K562 (cell line): Measurements from ENCODE around the gene FAM240A. TPM values are rescaled to one million over a fixed set of nuclear protein-coding genes. Genes with fewer than 3 reads are reported as not detected.
A peak's percentile ranks its signal among the peaks of the same experiment; 100 is the strongest.

ENCODE experiments used
- ATAC-seq: fragments of 200-7000 bp; cut with Tn5 transposase; 3 replicates; pipeline ENCODE4 v1.9.1; 2020; ENCODE audit warnings: moderate library complexity
- BruUV-seq: library from RNA; stranded (reverse); fragments of 400-500 nt; replicated peaks from 2 replicates; lab custom pipeline; 2021; lab: Mats Ljungman, UMichigan
- CTCF ChIA-PET: fragments of 300-600 bp; formaldehyde crosslinking; extraction: SDS; loops from one replicate; lab custom pipeline; 2021; ENCODE audit warnings: low intra/inter-chr PET ratio; lab: Yijun Ruan, JAX
- POLR2A ChIA-PET: fragments of 300-600, 350-650 bp; sonication (Branson Sonifier 250); formaldehyde crosslinking; extraction: SDS; loops from one replicate; lab custom pipeline; 2021; ENCODE audit warnings: antibody characterized with exemption, inconsistent platforms; lab: Yijun Ruan, JAX
- DNase-seq, 4 experiments: peaks; one replicate each; pipeline versions ENCODE4 v3.0.0 to v3.0.0-alpha.2; 2011 to 2018; ENCODE audit warnings: low spot score in 3 of 4, mixed read lengths in 3 of 4; ENCODE audit errors: extremely low read depth in 1 of 4
- FAIRE-seq: peaks from 2 replicates; lab custom pipeline; 2011; peaks lifted over from hg19 to GRCh38; lab: Jason Lieb, UNC
- H2AFZ ChIP-seq: 2 replicates; pipeline ENCODE4 v1.6.0; 2011; ENCODE audit warnings: low read depth, low read length, control low read depth, inconsistent platforms
- H3K27ac ChIP-seq: fragments of 200-600 bp; 3 replicates; pipeline ENCODE4 v1.8.0; 2011; ENCODE audit warnings: low read depth, mild to moderate bottlenecking, control low read depth, inconsistent platforms, low read length, moderate library complexity, mixed read lengths; ENCODE audit errors: extremely low read depth
- H3K27me3 ChIP-seq, 2 experiments: fragments of 300-600 bp in 1 of 2; 2 replicates in 1 of 2; 3 replicates in 1 of 2; pipeline versions ENCODE4 v1.6.0 to v1.8.0; 2011; ENCODE audit warnings: inconsistent platforms in 2 of 2, low read length in 2 of 2, mild to moderate bottlenecking in 1 of 2, mixed read lengths in 1 of 2, moderate library complexity in 1 of 2; ENCODE audit not compliant: control insufficient read depth in 2 of 2, insufficient read depth in 2 of 2
- H3K36me3 ChIP-seq: fragments of 300-600 bp; 3 replicates; pipeline ENCODE4 v1.8.0; 2011; ENCODE audit warnings: mild to moderate bottlenecking, low read length, inconsistent platforms; ENCODE audit not compliant: control insufficient read depth, insufficient read depth
- H3K4me1 ChIP-seq, 2 experiments: fragments of 200-600 bp in 1 of 2; replicated peaks in 1 of 2; 2 replicates in 1 of 2; 3 replicates in 1 of 2; pipeline versions ENCODE4 v1.5.1 to v1.8.0; 2011; ENCODE audit warnings: inconsistent platforms in 2 of 2, low read length in 2 of 2, mild to moderate bottlenecking in 1 of 2, mixed read lengths in 1 of 2, moderate library complexity in 1 of 2; ENCODE audit not compliant: control insufficient read depth in 2 of 2, insufficient read depth in 2 of 2
- H3K4me2 ChIP-seq: 2 replicates; pipeline ENCODE4 v1.6.1; 2011; ENCODE audit warnings: low read length, control low read depth, inconsistent platforms, mixed read lengths; ENCODE audit not compliant: insufficient read depth
- H3K4me3 ChIP-seq: fragments of 200-600 bp; sonication (generic), shearing (Covaris generic); 2 replicates; pipeline ENCODE4 v1.5.1; 2016; ENCODE audit warnings: control low read depth, inconsistent platforms
- H3K79me2 ChIP-seq: fragments of 200-600 bp; 3 replicates; pipeline ENCODE4 v1.8.0; 2011; ENCODE audit warnings: low read length, inconsistent platforms; ENCODE audit not compliant: control insufficient read depth, insufficient read depth
- H3K9ac ChIP-seq, 2 experiments: 2 replicates each; pipeline versions ENCODE4 v1.6.0 to v1.6.1; 2011; ENCODE audit warnings: low read depth in 2 of 2, low read length in 2 of 2, control low read depth in 1 of 2, inconsistent platforms in 1 of 2, mild to moderate bottlenecking in 1 of 2, mixed read lengths in 1 of 2; ENCODE audit not compliant: insufficient read depth in 1 of 2
- H3K9me1 ChIP-seq: one replicate; pipeline ENCODE4 v1.6.0; 2011; ENCODE audit warnings: inconsistent platforms, mild to moderate bottlenecking, low read length, moderate library complexity; ENCODE audit not compliant: control insufficient read depth, insufficient read depth
- H3K9me3 ChIP-seq: replicated peaks from 2 replicates; pipeline ENCODE4 v1.5.1; 2011; ENCODE audit warnings: low read depth, low read length, inconsistent platforms; ENCODE audit not compliant: control insufficient read depth, insufficient read depth
- H4K20me1 ChIP-seq: replicated peaks from 2 replicates; pipeline ENCODE4 v1.6.1; 2011; ENCODE audit warnings: low read length, inconsistent platforms, mixed read lengths; ENCODE audit not compliant: control insufficient read depth, insufficient read depth
- BRD9 ChIP-seq: fragments of 450-650 bp; IDR thresholded peaks from 2 replicates; pipeline ENCODE4 v1.6.1; 2018; ENCODE audit warnings: low read depth; ENCODE audit not compliant: partially characterized antibody
- HDAC3 ChIP-seq: fragments of 450-650 bp; IDR thresholded peaks from 2 replicates; pipeline ENCODE4 v1.6.1; 2018; ENCODE audit warnings: borderline replicate concordance, mild to moderate bottlenecking, moderate library complexity; ENCODE audit not compliant: partially characterized antibody
- KDM1A ChIP-seq, 2 experiments: fragments of 450-650 bp; IDR thresholded peaks; 2 replicates each; pipeline ENCODE4 v1.6.1; 2016; ENCODE audit warnings: mild to moderate bottlenecking in 2 of 2
- PCBP1 ChIP-seq: fragments of 200-400 bp; formaldehyde crosslinking; IDR thresholded peaks from 2 replicates; pipeline ENCODE4 v1.6.1; 2018; ENCODE audit warnings: mild to moderate bottlenecking, low read depth, low read length; ENCODE audit not compliant: poor library complexity, severe bottlenecking
- PPARD ChIP-seq: fragments of 250-450 bp; sonication (Bioruptor Pico); IDR thresholded peaks from 2 replicates; pipeline ENCODE4 v1.8.0; 2022; ENCODE audit warnings: inconsistent platforms, mild to moderate bottlenecking, moderate library complexity
- ZNF263 ChIP-seq: sonication (generic); formaldehyde crosslinking; IDR thresholded peaks from 2 replicates; pipeline ENCODE4 v1.8.0; 2022; ENCODE audit warnings: mild to moderate bottlenecking, missing genetic modification reagents, borderline replicate concordance
- WGBS: fragments of 100-300 bp; shearing (Covaris generic); methylation state at CpG from one replicate; pipeline ENCODE4 v1.1.6; 2016; ENCODE audit warnings: low coverage, mixed read lengths; ENCODE audit not compliant: insufficient coverage; ENCODE audit errors: missing lambda C conversion rate; 5-methylcytosine and 5-hydroxymethylcytosine counted together
- in situ Hi-C: fragments of 300-500 bp; cut with MboI; formaldehyde crosslinking; loops from 4 replicates; pipeline ENCODE4 v1.15.0; 2018; ENCODE audit warnings: inconsistent platforms, mixed read lengths
- intact Hi-C: fragments of 100-400 bp; cut with micrococcal nuclease; formaldehyde crosslinking; loops from 2 replicates; pipeline ENCODE4 v1.14.2; 2022
- polyA plus RNA-seq, 8 experiments: library from polyadenylated mRNA; depleted of rRNA in 4 of 8; stranded (reverse) in 5 of 8; unstranded in 3 of 8; fragments of >200 nt; fragmentation: Nextera tagmentation in 2 of 8; fragmentation: Illumina TruSeq in 1 of 8; extraction: Ambion mirVana in 2 of 8; extraction: Trizol in 1 of 8; gene quantifications; 2 replicates each; pipeline versions ENCODE4 v1.2.1 to v1.2.3, GENCODE V29; 2011 to 2014; ENCODE audit warnings: inconsistent platforms in 1 of 8, missing spikeins in 1 of 8
- total RNA-seq, 7 experiments: library from RNA; depleted of rRNA in 6 of 7; stranded (reverse); fragments of >200 nt in 6 of 7; fragmentation: Illumina TruSeq in 2 of 7; extraction: Trizol in 2 of 7; gene quantifications; 2 replicates each; pipeline versions ENCODE4 v1.2.1 to v1.2.3, GENCODE V29; 2011 to 2021; ENCODE audit warnings: low replicate concordance in 1 of 7
- TF ChIP-seq, protein P1 (sequence below): fragments of 450-650 bp; IDR thresholded peaks from 2 replicates; pipeline ENCODE4 v1.6.1; 2016; ENCODE audit warnings: borderline replicate concordance
- TF ChIP-seq, protein P2 (sequence below): fragments of 250-450 bp; sonication (Bioruptor Pico); IDR thresholded peaks from 2 replicates; pipeline ENCODE4 v1.5.0; 2021; ENCODE audit warnings: mild to moderate bottlenecking, borderline replicate concordance

Gene FAM240A
- total and polyA plus RNA-seq, 9 of the 15 experiments (the other 6 are each of a cell fraction or from before 2014, with no cell fraction given): not detected

DNA sequence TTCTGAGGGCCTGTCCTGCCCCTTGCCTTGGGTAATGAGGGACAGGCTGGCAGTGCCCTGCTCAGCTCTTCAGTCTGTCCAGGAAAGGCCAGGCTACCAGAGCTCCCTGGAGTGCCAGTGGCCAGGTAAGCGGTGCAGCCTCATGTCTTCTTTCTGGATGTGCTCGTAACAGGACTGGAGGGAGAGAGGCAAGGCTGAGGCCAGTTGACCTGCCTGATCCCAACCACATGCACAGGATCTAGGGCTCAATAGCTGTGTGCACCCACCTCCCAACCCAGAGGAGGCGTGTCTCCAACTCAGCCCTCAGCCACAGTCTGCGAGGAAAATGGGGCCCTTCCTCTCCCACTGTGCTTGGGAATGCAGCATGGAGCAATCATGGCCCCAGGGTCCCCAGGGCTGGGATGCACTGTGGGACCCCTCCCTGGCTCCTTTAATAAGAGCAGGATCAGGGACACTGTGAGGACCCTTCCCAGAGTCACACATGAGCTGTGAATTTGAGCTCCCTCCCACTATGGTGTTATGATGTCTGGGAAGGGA lies 58.6 kb downstream of the FAM240A start:
- no TSS peak for BruUV-seq
- Histone ChIP-seq H3K9ac (no peak overlapping the region), H2AFZ (no peak overlapping the region), H4K20me1 (peaks cover 34% of the 10 kb centered on the region), H3K79me2 (no peaks in the 10 kb centered on the region), H3K27ac (no peak overlapping the region), H3K4me1 (no peaks in the 10 kb centered on the region), H3K4me3 (no peak overlapping the region), H3K9me1 (no peaks in the 10 kb centered on the region), H3K36me3 (no peaks in the 10 kb centered on the region), H3K9me3 (no peaks in the 10 kb centered on the region), H3K4me2 (no peak overlapping the region), H3K27me3 (peaks cover 23 to 93% of the 10 kb centered on the region in 2 experiments)
- ChIA-PET CTCF (no interaction called here), POLR2A (interaction anchor here (0.6 to 1.5 kb wide), 4 partner anchors 8 to 953 kb away, joined by 3 to 5 read pairs (median 4); no protein-coding TSS in a partner anchor)
- in situ Hi-C loops (no loop called here), intact Hi-C loops (no loop called here)
- WGBS: 3% methylated on average over 4 of the region's 4 CpGs
- no peak for TF ChIP-seq PCBP1
- TF ChIP-seq ZNF263 (CRISPR knock-in tag): 0 out of 2 replicates have a peak, but pooled peaks have one; percentile 3
- no peak for DNase-seq
- ATAC-seq: no peak
- FAIRE-seq: no peak

DNA sequence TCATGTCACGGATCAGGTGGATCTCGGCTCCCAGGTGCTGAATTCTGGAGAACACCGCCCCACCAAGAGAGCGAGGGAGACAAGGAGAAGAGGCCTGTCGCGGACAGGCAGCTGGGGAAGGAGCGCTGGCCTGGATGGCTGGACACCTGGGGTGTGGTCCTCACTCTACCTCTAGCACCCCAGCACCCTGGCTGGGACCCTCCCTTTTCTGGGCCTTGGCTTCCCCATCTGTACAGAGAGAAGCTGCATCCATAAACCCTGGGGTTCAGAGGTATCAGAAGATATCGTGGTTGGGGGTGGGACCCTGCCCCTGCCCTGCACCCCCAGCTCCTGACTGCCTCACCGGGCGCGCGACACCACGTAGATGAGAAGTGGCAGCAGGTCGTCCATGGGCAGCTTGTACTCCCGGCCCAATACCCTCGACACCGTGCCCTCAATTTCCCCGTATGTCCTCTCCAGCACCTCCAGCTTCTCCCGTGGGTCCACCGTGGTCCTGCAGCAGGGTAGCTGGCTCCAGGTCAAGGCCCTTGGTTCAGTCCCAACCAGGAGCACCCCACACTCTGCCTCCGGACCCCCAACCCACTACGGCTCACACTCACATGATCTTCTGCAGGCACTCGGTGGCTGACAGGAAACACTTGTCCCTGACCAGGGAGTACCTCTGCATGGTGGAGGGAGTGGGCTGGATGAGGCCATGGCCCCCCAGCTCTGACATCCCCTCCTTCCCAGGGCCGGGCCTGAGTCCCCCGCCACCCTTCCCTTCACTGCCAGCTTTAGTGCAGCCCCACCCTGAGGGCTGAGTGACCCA lies 59.4 kb downstream of the FAM240A start:
- ChIA-PET CTCF (no interaction called here), POLR2A (interaction anchor here (0.9 to 1.5 kb wide), 2 partner anchors 9 to 21 kb away, joined by 3 to 5 read pairs; no protein-coding TSS in a partner anchor)
- peaks cover 0 to under 1% of the 10 kb centered on the region in 2 experiments; a peak in 1 of 5 replicates for H3K4me1 ChIP-seq
- no peaks in the 10 kb centered on the region for H3K36me3 ChIP-seq
- H3K9ac ChIP-seq: peak overlapping the region in 1 of 2 experiments; percentile 39; a peak in 1 of 4 replicates
- H2AFZ ChIP-seq: no peak overlapping the region
- H3K4me3 ChIP-seq: no peak overlapping the region
- WGBS: 1% methylated on average over 22 of the region's 25 CpGs
- in situ Hi-C loops (no loop called here), intact Hi-C loops (no loop called here)
- no peaks in the 10 kb centered on the region for H3K9me3 ChIP-seq
- no peaks in the 10 kb centered on the region for H3K79me2 ChIP-seq
- no peak overlapping the region for H3K4me2 ChIP-seq
- H3K9me1 ChIP-seq: no peaks in the 10 kb centered on the region
- FAIRE-seq (no peak), DNase-seq (no peak), ATAC-seq (no peak)
- peaks cover 24 to 91% of the 10 kb centered on the region in 2 experiments for H3K27me3 ChIP-seq
- peaks cover 34% of the 10 kb centered on the region for H4K20me1 ChIP-seq
- BruUV-seq: no TSS peak
- H3K27ac ChIP-seq: no peak overlapping the region
- TF ChIP-seq, protein P1, sequence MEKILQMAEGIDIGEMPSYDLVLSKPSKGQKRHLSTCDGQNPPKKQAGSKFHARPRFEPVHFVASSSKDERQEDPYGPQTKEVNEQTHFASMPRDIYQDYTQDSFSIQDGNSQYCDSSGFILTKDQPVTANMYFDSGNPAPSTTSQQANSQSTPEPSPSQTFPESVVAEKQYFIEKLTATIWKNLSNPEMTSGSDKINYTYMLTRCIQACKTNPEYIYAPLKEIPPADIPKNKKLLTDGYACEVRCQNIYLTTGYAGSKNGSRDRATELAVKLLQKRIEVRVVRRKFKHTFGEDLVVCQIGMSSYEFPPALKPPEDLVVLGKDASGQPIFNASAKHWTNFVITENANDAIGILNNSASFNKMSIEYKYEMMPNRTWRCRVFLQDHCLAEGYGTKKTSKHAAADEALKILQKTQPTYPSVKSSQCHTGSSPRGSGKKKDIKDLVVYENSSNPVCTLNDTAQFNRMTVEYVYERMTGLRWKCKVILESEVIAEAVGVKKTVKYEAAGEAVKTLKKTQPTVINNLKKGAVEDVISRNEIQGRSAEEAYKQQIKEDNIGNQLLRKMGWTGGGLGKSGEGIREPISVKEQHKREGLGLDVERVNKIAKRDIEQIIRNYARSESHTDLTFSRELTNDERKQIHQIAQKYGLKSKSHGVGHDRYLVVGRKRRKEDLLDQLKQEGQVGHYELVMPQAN: no peak
- TF ChIP-seq KDM1A (IDR thresholded peaks at IDR 0.05) (no peak), HDAC3 (no peak), BRD9 (no peak), PPARD (CRISPR knock-in tag) (no peak)
- TF ChIP-seq, protein P2, sequence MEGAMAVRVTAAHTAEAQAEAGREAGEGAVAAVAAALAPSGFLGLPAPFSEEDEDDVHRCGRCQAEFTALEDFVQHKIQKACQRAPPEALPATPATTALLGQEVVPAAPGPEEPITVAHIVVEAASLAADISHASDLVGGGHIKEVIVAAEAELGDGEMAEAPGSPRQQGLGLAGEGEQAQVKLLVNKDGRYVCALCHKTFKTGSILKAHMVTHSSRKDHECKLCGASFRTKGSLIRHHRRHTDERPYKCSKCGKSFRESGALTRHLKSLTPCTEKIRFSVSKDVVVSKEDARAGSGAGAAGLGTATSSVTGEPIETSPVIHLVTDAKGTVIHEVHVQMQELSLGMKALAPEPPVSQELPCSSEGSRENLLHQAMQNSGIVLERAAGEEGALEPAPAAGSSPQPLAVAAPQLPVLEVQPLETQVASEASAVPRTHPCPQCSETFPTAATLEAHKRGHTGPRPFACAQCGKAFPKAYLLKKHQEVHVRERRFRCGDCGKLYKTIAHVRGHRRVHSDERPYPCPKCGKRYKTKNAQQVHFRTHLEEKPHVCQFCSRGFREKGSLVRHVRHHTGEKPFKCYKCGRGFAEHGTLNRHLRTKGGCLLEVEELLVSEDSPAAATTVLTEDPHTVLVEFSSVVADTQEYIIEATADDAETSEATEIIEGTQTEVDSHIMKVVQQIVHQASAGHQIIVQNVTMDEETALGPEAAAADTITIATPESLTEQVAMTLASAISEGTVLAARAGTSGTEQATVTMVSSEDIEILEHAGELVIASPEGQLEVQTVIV: no peak
